Neural progenitor cell (in vitro differentiated cells): ENCODE results near the gene PVR. TPM values are rescaled to one million over a fixed set of nuclear protein-coding genes. Genes with fewer than 3 reads are reported as not detected.

Source experiments
- DNase-seq: peaks from one replicate; pipeline ENCODE4 v3.0.0-alpha.2; 2016; ENCODE audit warnings: low spot score
- H2AFZ ChIP-seq: fragments of 200-600 bp; sonication (generic); replicated peaks from 2 replicates; pipeline ENCODE4 v1.6.1; 2016; ENCODE audit warnings: antibody characterized with exemption
- H3F3A ChIP-seq: fragments of 200-600 bp; sonication (generic); 2 replicates; pipeline ENCODE4 v1.6.1; 2016; ENCODE audit warnings: antibody characterized with exemption, low read depth
- H3K27ac ChIP-seq: fragments of 200-600 bp; sonication (generic); 2 replicates; pipeline ENCODE4 v1.5.1; 2016; ENCODE audit warnings: mild to moderate bottlenecking
- H3K27me3 ChIP-seq: fragments of 200-600 bp; sonication (generic); 2 replicates; pipeline ENCODE4 v1.6.1; 2016; ENCODE audit warnings: mild to moderate bottlenecking, moderate library complexity
- H3K36me3 ChIP-seq: fragments of 200-600 bp; sonication (generic); 2 replicates; pipeline ENCODE4 v1.5.1; 2016
- H3K4me1 ChIP-seq: fragments of 200-600 bp; sonication (generic); 2 replicates; pipeline ENCODE4 v1.6.1; 2016; ENCODE audit warnings: mixed run types
- H3K4me2 ChIP-seq: fragments of 200-600 bp; sonication (generic); 2 replicates; pipeline ENCODE4 v1.6.1; 2016
- H3K4me3 ChIP-seq: fragments of 200-600 bp; sonication (generic); 2 replicates; pipeline ENCODE4 v1.5.1; 2016
- H3K79me2 ChIP-seq: fragments of 200-600 bp; sonication (generic); 2 replicates; pipeline ENCODE4 v1.6.1; 2016; ENCODE audit warnings: low read depth
- H3K9ac ChIP-seq: fragments of 200-600 bp; sonication (generic); 2 replicates; pipeline ENCODE4 v1.6.1; 2016
- H3K9me3 ChIP-seq: fragments of 200-600 bp; sonication (generic); 2 replicates; pipeline ENCODE4 v1.5.1; 2016; ENCODE audit warnings: low read depth
- H4K20me1 ChIP-seq: fragments of 200-600 bp; sonication (generic); 2 replicates; pipeline ENCODE4 v1.6.1; 2016; ENCODE audit warnings: low read depth
- H3K27ac Mint-ChIP-seq: 3 replicates; pipeline ENCODE4 v1.8.0; 2021; ENCODE audit warnings: mixed read lengths
- H3K27me3 Mint-ChIP-seq: 2 replicates; pipeline ENCODE4 v1.8.0; 2022; ENCODE audit warnings: low read depth, mild to moderate bottlenecking, inconsistent platforms, moderate library complexity, mixed read lengths; ENCODE audit not compliant: insufficient read depth
- H3K36me3 Mint-ChIP-seq: 3 replicates; pipeline ENCODE4 v1.8.0; 2021; ENCODE audit warnings: mixed read lengths
- H3K4me1 Mint-ChIP-seq: 3 replicates; pipeline ENCODE4 v1.8.0; 2021; ENCODE audit warnings: mixed read lengths
- H3K4me3 Mint-ChIP-seq: 3 replicates; pipeline ENCODE4 v1.8.0; 2021; ENCODE audit warnings: mild to moderate bottlenecking, moderate library complexity, mixed read lengths
- H3K9me3 Mint-ChIP-seq: 3 replicates; pipeline ENCODE4 v1.8.0; 2020; ENCODE audit warnings: mixed read lengths
- EZH2 ChIP-seq: fragments of 200-600 bp; sonication (generic); IDR thresholded peaks from 2 replicates; pipeline ENCODE4 v1.6.1; 2017; ENCODE audit warnings: antibody characterized with exemption, mild to moderate bottlenecking, moderate library complexity
- EZH2phosphoT487 ChIP-seq: fragments of 200-600 bp; sonication (generic); IDR thresholded peaks from 2 replicates; pipeline ENCODE4 v1.6.1; 2017; ENCODE audit warnings: antibody characterized with exemption
- total RNA-seq: library from RNA; depleted of rRNA; stranded (reverse); fragments of >200 nt; gene quantifications from 2 replicates; pipeline ENCODE4 v1.2.3, GENCODE V29; 2015; ENCODE audit warnings: low replicate concordance
- TF ChIP-seq, protein P1 (sequence below): fragments of 200-600 bp; sonication (generic); IDR thresholded peaks from 2 replicates; pipeline ENCODE4 v1.5.1; 2017; ENCODE audit warnings: antibody characterized with exemption, mild to moderate bottlenecking

PVR gene
- total RNA-seq, 1 donor from 2014 or later = 4.4 TPM

DNA sequence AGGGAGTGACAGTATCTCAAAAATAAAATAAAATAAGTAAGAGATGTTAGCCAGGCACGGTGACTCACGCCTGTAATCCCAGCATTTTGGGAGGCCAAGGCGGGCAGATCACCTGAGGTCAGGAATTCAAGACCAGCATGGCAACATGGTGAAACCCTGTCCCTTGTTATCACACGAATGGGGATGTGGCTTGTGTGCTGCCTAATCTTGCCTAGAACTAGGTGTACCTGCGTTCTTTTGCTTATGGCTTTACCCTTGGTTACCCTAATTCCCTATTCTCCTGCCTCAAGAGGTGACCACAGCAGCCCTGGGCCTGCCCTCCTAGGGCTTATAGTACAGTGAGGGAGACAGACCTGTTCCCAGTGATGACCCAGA, 6.3 kb upstream of the PVR start:
- H3K9me3 Mint-ChIP-seq = no peaks in the 10 kb centered on the region
- no peaks in the 10 kb centered on the region for H3K9me3 ChIP-seq
- no peaks in the 10 kb centered on the region for H4K20me1 ChIP-seq
- peaks cover 8% of the 10 kb centered on the region for H3K4me1 ChIP-seq
- no peak overlapping the region for H3K27ac Mint-ChIP-seq
- no peak overlapping the region for H3K4me2 ChIP-seq
- no peak overlapping the region for H3K4me3 Mint-ChIP-seq
- H3K27me3 ChIP-seq = peaks cover 1% of the 10 kb centered on the region
- peaks cover 11% of the 10 kb centered on the region for H3K27me3 Mint-ChIP-seq
- no peaks in the 10 kb centered on the region for H3F3A ChIP-seq
- no peaks in the 10 kb centered on the region for H3K36me3 Mint-ChIP-seq
- H2AFZ ChIP-seq = no peak overlapping the region
- TF ChIP-seq EZH2 = no peak
- TF ChIP-seq, protein P1, sequence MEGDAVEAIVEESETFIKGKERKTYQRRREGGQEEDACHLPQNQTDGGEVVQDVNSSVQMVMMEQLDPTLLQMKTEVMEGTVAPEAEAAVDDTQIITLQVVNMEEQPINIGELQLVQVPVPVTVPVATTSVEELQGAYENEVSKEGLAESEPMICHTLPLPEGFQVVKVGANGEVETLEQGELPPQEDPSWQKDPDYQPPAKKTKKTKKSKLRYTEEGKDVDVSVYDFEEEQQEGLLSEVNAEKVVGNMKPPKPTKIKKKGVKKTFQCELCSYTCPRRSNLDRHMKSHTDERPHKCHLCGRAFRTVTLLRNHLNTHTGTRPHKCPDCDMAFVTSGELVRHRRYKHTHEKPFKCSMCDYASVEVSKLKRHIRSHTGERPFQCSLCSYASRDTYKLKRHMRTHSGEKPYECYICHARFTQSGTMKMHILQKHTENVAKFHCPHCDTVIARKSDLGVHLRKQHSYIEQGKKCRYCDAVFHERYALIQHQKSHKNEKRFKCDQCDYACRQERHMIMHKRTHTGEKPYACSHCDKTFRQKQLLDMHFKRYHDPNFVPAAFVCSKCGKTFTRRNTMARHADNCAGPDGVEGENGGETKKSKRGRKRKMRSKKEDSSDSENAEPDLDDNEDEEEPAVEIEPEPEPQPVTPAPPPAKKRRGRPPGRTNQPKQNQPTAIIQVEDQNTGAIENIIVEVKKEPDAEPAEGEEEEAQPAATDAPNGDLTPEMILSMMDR = no peak
- TF ChIP-seq EZH2phosphoT487 = no peak
- no peak overlapping the region for H3K27ac ChIP-seq
- no peaks in the 10 kb centered on the region for H3K36me3 ChIP-seq
- H3K79me2 ChIP-seq = no peaks in the 10 kb centered on the region
- DNase-seq = no peak
- H3K4me1 Mint-ChIP-seq = peaks cover 8% of the 10 kb centered on the region
- no peak overlapping the region for H3K9ac ChIP-seq
- no peak overlapping the region for H3K4me3 ChIP-seq

DNA sequence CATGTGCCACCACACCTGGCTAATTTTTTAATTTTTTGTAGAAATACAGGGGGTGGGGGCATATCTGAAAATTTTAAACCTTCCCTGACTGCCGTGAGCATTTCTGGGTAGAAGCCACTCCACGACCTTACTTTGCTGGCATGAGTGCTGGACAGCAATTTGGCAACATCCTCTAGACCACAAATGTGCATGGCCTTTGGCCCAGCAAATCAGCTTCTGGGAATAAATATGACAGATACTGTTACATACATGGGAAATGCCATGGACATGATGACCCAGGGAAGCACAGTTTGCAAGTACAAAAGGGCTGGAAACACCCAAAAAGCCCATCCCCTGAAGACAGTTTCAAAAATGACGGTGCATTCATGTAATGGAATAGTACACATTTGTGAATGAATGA, 3.2 kb upstream of the PVR start:
- no peaks in the 10 kb centered on the region for H4K20me1 ChIP-seq
- H3K4me1 Mint-ChIP-seq = no peaks in the 10 kb centered on the region
- H3K4me1 ChIP-seq = no peaks in the 10 kb centered on the region
- no peak overlapping the region for H2AFZ ChIP-seq
- H3K27ac ChIP-seq = no peak overlapping the region
- TF ChIP-seq, protein P1 = no peak
- TF ChIP-seq EZH2 (no peak), EZH2phosphoT487 (no peak)
- H3K9me3 ChIP-seq = no peaks in the 10 kb centered on the region
- H3K9ac ChIP-seq = no peak overlapping the region
- no peaks in the 10 kb centered on the region for H3K9me3 Mint-ChIP-seq
- H3K4me2 ChIP-seq = no peak overlapping the region
- H3K27me3 ChIP-seq = peaks cover 15% of the 10 kb centered on the region
- H3K79me2 ChIP-seq = no peaks in the 10 kb centered on the region
- H3K4me3 Mint-ChIP-seq = no peak overlapping the region
- peaks cover 3% of the 10 kb centered on the region for H3K27me3 Mint-ChIP-seq
- H3K4me3 ChIP-seq = no peak overlapping the region
- peaks cover 9% of the 10 kb centered on the region for H3F3A ChIP-seq
- no peak for DNase-seq
- H3K27ac Mint-ChIP-seq = no peak overlapping the region
- no peaks in the 10 kb centered on the region for H3K36me3 ChIP-seq
- no peaks in the 10 kb centered on the region for H3K36me3 Mint-ChIP-seq

DNA sequence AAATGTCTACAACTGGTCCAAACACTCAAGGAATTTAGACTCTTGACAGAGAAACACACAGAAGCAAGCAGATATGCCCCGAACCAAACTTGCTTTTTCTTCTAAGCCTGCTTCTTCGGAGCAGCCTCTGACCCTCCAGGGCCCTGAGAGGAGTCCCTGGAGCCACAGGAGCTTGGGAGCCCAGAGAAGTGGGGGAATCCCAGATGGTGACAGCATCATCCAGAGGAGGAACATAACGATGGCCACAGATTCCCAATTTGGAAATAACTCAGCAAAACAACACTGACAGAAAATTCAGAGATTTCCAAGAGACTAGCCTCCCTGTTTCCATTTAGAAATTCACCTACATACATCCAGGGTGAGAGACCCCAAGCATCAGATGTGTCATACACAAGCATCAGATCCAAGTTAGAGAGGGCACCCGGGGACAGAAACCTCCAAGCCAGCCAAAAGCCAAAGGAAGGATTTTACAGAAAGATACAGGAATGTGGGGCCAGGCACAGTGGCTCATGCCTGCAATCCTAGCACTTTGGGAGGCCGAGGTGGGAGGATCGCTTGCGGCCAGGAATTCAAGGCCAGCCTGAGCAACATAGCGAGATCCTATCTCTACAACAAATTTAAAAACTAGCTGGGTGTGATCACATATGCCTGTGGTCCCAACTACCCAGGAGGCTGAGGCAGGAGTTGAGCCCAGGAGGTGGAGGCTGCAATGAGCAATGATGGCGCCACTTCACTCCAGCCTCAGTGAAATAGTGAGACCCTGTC, 2.0 kb upstream of the PVR start:
- Histone ChIP-seq H2AFZ (no peak overlapping the region), H3K27ac (no peak overlapping the region), H4K20me1 (peaks cover 8% of the 10 kb centered on the region), H3K36me3 (no peaks in the 10 kb centered on the region), H3K4me1 (no peaks in the 10 kb centered on the region), H3K9me3 (no peaks in the 10 kb centered on the region), H3F3A (peaks cover 14% of the 10 kb centered on the region), H3K79me2 (no peaks in the 10 kb centered on the region), H3K27me3 (peaks cover 15% of the 10 kb centered on the region), H3K4me2 (no peak overlapping the region), H3K9ac (no peak overlapping the region), H3K4me3 (no peak overlapping the region)
- Mint-ChIP-seq H3K27me3 (peaks cover 3% of the 10 kb centered on the region), H3K36me3 (no peaks in the 10 kb centered on the region), H3K4me3 (no peak overlapping the region), H3K4me1 (no peaks in the 10 kb centered on the region), H3K27ac (no peak overlapping the region), H3K9me3 (no peaks in the 10 kb centered on the region)
- DNase-seq = no peak
- TF ChIP-seq EZH2phosphoT487 (no peak), EZH2 (no peak)
- TF ChIP-seq, protein P1 = no peak
